PC-3 (cell line): ENCODE data around the gene HOXB7.

Experiments
- EZH2 ChIP-seq: fragments of 300-600 bp; sonication (generic); IDR thresholded peaks from one replicate; pipeline ENCODE4 v1.6.1; 2017; ENCODE audit warnings: antibody characterized with exemption, mild to moderate bottlenecking, low read length; ENCODE audit not compliant: unreplicated experiment
- EZH2phosphoT487 ChIP-seq: fragments of 300-600 bp; sonication (generic); IDR thresholded peaks from 2 replicates; pipeline ENCODE4 v1.6.1; 2018; ENCODE audit warnings: mild to moderate bottlenecking, antibody characterized with exemption, low read length, borderline replicate concordance
- TF ChIP-seq, protein P1 (sequence below): fragments of 300-600 bp; sonication (generic); conservative IDR thresholded peaks from 2 replicates; pipeline ENCODE4 v1.5.1; 2017; ENCODE audit warnings: antibody characterized with exemption, low read depth, mild to moderate bottlenecking, low read length

DNA sequence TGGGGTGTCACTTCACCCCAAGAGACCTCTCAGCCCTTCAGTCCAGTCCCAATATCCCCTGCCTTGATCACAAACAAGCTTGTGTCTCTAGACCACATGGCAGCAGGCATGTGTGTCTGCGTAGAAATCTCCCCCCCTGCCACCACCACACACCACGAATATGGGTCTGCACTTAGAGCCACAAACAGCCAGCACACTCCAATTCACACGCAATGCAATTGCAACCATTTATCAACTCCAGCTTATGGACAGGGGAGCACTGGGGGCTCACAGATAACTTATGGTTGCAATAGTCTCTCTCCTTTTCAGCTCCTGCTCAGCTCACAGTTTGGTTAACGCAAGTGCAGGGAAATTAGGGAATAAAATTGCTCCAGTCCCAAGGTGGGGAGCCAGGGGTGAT lies 12.8 kb upstream of the HOXB7 start:
- TF ChIP-seq, protein P1, sequence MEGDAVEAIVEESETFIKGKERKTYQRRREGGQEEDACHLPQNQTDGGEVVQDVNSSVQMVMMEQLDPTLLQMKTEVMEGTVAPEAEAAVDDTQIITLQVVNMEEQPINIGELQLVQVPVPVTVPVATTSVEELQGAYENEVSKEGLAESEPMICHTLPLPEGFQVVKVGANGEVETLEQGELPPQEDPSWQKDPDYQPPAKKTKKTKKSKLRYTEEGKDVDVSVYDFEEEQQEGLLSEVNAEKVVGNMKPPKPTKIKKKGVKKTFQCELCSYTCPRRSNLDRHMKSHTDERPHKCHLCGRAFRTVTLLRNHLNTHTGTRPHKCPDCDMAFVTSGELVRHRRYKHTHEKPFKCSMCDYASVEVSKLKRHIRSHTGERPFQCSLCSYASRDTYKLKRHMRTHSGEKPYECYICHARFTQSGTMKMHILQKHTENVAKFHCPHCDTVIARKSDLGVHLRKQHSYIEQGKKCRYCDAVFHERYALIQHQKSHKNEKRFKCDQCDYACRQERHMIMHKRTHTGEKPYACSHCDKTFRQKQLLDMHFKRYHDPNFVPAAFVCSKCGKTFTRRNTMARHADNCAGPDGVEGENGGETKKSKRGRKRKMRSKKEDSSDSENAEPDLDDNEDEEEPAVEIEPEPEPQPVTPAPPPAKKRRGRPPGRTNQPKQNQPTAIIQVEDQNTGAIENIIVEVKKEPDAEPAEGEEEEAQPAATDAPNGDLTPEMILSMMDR: no peak
- TF ChIP-seq EZH2 (no peak), EZH2phosphoT487 (no peak)
